Right lobe of liver (tissue), 4 donors: Measurements from ENCODE around the gene PILRA.

Experiments
- POLR2A ChIP-seq: fragments of 450-650 bp; IDR thresholded peaks from one replicate; pipeline ENCODE4 v1.6.1; 2017; ENCODE audit warnings: antibody characterized with exemption, mild to moderate bottlenecking
- TF ChIP-seq, protein P1 (sequence below), 4 donors: fragments of 200-600 bp in 3 of 4; fragments of 450-650 bp in 1 of 4; IDR thresholded peaks; one replicate each; pipeline versions ENCODE4 v1.5.1 to v1.8.0; 2016 to 2022; ENCODE audit warnings: antibody characterized with exemption in 4 of 4, mild to moderate bottlenecking in 2 of 4
- donor health status: DM: no; HTN: no; CAD: no.
- donor health status: DM: no; HTN: no; CAD: no.
- donor health status: DM: no; HTN: yes; CAD: no.

GRCh38 chr7:100428199-100428966 is 55.1 kb downstream of the PILRA start, which contains the start of gene ZCWPW1:
- TF ChIP-seq POLR2A, result peak; percentile 100
- TF ChIP-seq, protein P1, sequence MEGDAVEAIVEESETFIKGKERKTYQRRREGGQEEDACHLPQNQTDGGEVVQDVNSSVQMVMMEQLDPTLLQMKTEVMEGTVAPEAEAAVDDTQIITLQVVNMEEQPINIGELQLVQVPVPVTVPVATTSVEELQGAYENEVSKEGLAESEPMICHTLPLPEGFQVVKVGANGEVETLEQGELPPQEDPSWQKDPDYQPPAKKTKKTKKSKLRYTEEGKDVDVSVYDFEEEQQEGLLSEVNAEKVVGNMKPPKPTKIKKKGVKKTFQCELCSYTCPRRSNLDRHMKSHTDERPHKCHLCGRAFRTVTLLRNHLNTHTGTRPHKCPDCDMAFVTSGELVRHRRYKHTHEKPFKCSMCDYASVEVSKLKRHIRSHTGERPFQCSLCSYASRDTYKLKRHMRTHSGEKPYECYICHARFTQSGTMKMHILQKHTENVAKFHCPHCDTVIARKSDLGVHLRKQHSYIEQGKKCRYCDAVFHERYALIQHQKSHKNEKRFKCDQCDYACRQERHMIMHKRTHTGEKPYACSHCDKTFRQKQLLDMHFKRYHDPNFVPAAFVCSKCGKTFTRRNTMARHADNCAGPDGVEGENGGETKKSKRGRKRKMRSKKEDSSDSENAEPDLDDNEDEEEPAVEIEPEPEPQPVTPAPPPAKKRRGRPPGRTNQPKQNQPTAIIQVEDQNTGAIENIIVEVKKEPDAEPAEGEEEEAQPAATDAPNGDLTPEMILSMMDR (IDR thresholded peaks at IDR 0.05), result no peak
